ENCODE data around the gene GJC2. TPM values are rescaled to one million over a fixed set of nuclear protein-coding genes. Genes with fewer than 3 reads are reported as not detected.

Gene GJC2
- total RNA-seq, 5 donors from 2014 or later (not counting 1 experiment from before 2014, with no cell fraction given) = 1.1 to 3.1 (median 1.6) TPM

GRCh38 chr1:228206582-228207351 is 57.0 kb downstream of the GJC2 start:
- Mint-ChIP-seq H3K27me3 (peaks cover 7 to 13% of the 10 kb centered on the region in 2 donors), H3K4me1 (peaks cover 0 to 2% (median 2%) of the 10 kb centered on the region in 3 donors), H3K27ac (no peak overlapping the region), H3K36me3 (no peaks in the 10 kb centered on the region), H3K4me3 (no peak overlapping the region), H3K9me3 (no peaks in the 10 kb centered on the region)
- POLR2A ChIA-PET = interaction anchor here in 1 of 2 donors (0.5 to 0.6 kb wide), 2 partner anchors 216 to 1607 kb away, joined by 3 to 7 read pairs; no protein-coding TSS in a partner anchor
- ATAC-seq (replicated peaks in 1 of 4) = no peak
- Histone ChIP-seq H3K27me3 (replicated peaks in 1 of 2; ENCODE audit: control insufficient read depth in 2 of 2, extremely low read depth in 1 of 2, insufficient read depth in 2 of 2, low read length in 1 of 2) (peaks cover 0 to 47% of the 10 kb centered on the region in 2 experiments), H3K4me3 (ENCODE audit: control insufficient read depth in 1 of 2, extremely low read depth in 1 of 2, low read length in 1 of 2) (no peak overlapping the region), H3K36me3 (ENCODE audit: control insufficient read depth in 2 of 2, extremely low read depth in 1 of 2, insufficient read depth in 1 of 2, low read length in 1 of 2) (peaks cover 0 to 3% of the 10 kb centered on the region in 2 donors), H3K4me1 (ENCODE audit: control insufficient read depth in 1 of 2, extremely low read depth in 1 of 2, insufficient read depth in 2 of 2, low read length in 2 of 2) (no peaks in the 10 kb centered on the region), H3K9me3 (no peaks in the 10 kb centered on the region), H3K27ac (ENCODE audit: low read length) (no peak overlapping the region)
- WGBS (ENCODE audit: insufficient coverage) = 73% methylated on average over 12 of the region's 16 CpGs
- CTCF ChIA-PET = no interaction called here
- peak in 1 of 35 experiments; percentile 23 for DNase-seq

GRCh38 chr1:228207381-228207810 is 57.7 kb downstream of the GJC2 start:
- Histone ChIP-seq H3K27me3 (replicated peaks in 1 of 2; ENCODE audit: control insufficient read depth in 2 of 2, extremely low read depth in 1 of 2, insufficient read depth in 2 of 2, low read length in 1 of 2) (peaks cover 0 to 47% of the 10 kb centered on the region in 2 experiments), H3K36me3 (ENCODE audit: control insufficient read depth in 2 of 2, extremely low read depth in 1 of 2, insufficient read depth in 1 of 2, low read length in 1 of 2) (peaks cover 0 to 3% of the 10 kb centered on the region in 2 donors), H3K4me3 (ENCODE audit: control insufficient read depth in 1 of 2, extremely low read depth in 1 of 2, low read length in 1 of 2) (no peak overlapping the region), H3K27ac (ENCODE audit: low read length) (no peak overlapping the region), H3K4me1 (ENCODE audit: control insufficient read depth in 1 of 2, extremely low read depth in 1 of 2, insufficient read depth in 2 of 2, low read length in 2 of 2) (peaks cover 0 to under 1% of the 10 kb centered on the region in 2 experiments), H3K9me3 (no peaks in the 10 kb centered on the region)
- H3K27me3 Mint-ChIP-seq = peaks cover 7 to 13% of the 10 kb centered on the region in 2 donors
- H3K36me3 Mint-ChIP-seq = no peaks in the 10 kb centered on the region
- no peaks in the 10 kb centered on the region for H3K9me3 Mint-ChIP-seq
- H3K4me3 Mint-ChIP-seq = no peak overlapping the region
- POLR2A ChIA-PET = interaction anchor here in 1 of 2 donors (0.5 kb wide), 1 partner anchor 217 kb away, joined by 7 read pairs; no protein-coding TSS in a partner anchor
- DNase-seq (peak in 1 of 35 experiments; percentile 22), ATAC-seq (replicated peaks in 1 of 4) (no peak)
- peaks cover 0 to 2% (median 2%) of the 10 kb centered on the region in 3 donors for H3K4me1 Mint-ChIP-seq
- WGBS (ENCODE audit: insufficient coverage) = 73% methylated on average over 8 of the region's 8 CpGs
- CTCF ChIA-PET = no interaction called here
- H3K27ac Mint-ChIP-seq = no peak overlapping the region

GRCh38 chr1:228207851-228208821 is 58.4 kb downstream of the GJC2 start, which contains the start of gene OBSCN:
Gene OBSCN (plus strand): TSS chr1:228208044. CDS start chr1:228211784, 3,740 bp downstream.
- Mint-ChIP-seq H3K36me3 (no peaks in the 10 kb centered on the region), H3K4me3 (no peak within 1 kb of the TSS), H3K27ac (no peak within 1 kb of the TSS), H3K4me1 (peaks cover 2% of the 10 kb centered on the region in 3 donors), H3K27me3 (peaks cover 7 to 10% of the 10 kb centered on the region in 2 donors), H3K9me3 (no peaks in the 10 kb centered on the region)
- Histone ChIP-seq H3K9me3 (no peaks in the 10 kb centered on the region), H3K27me3 (replicated peaks in 1 of 2; ENCODE audit: control insufficient read depth in 2 of 2, extremely low read depth in 1 of 2, insufficient read depth in 2 of 2, low read length in 1 of 2) (peaks cover 0 to 47% of the 10 kb centered on the region in 2 experiments), H3K27ac (ENCODE audit: low read length) (no peak within 1 kb of the TSS), H3K4me3 (ENCODE audit: control insufficient read depth in 1 of 2, extremely low read depth in 1 of 2, low read length in 1 of 2) (no peak within 1 kb of the TSS), H3K36me3 (ENCODE audit: control insufficient read depth in 2 of 2, extremely low read depth in 1 of 2, insufficient read depth in 1 of 2, low read length in 1 of 2) (peaks cover 0 to 3% of the 10 kb centered on the region in 2 donors), H3K4me1 (ENCODE audit: control insufficient read depth in 1 of 2, extremely low read depth in 1 of 2, insufficient read depth in 2 of 2, low read length in 2 of 2) (peaks cover 0 to 8% of the 10 kb centered on the region in 2 experiments)
- ATAC-seq (replicated peaks in 1 of 4) (no peak), DNase-seq (peak in 1 of 35 experiments; percentile 21)
- CTCF ChIA-PET = no interaction called here
- POLR2A ChIA-PET = no interaction called here
- 61% methylated on average over 27 of the region's 30 CpGs for WGBS (ENCODE audit: insufficient coverage)

DNA sequence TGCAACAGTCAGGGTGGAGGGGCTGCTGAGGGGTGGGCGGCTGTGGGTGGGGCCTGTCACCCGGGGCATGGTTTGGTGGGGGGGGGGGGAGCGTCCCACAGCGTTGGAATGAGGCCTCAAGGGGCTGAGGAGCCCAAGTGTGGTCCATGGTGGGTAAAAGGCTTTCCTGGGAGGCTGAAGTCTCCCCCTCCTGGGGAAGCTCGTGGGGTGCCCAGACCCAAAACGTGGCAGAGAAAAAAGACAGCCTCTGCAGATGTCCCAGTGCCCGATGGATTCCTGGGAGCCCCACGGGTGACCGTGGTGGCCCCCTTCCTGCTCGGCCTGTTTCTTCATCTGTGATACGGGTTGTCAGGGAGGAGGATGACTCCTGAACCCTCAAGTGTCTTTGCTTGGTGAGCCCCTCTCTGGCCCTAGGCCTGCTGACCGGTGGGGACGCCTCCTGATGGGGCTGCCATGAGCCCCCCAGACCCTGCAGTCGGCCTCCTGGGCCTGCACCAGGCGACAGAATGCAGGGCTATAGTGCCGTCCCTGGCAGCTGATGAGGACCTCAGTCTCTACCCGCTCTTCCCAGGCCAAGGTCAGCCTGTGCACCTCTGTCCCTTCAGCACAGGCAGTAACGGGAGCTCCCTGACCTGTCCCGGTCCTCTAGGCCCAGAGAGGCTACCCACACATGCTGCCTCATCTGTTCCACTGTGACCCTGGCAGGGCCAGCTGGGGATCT is 59.3 kb downstream of the GJC2 start:
- no peak overlapping the region for H3K4me3 ChIP-seq (ENCODE audit: control insufficient read depth in 1 of 2, extremely low read depth in 1 of 2, low read length in 1 of 2)
- peaks cover 4 to 5% (median 5%) of the 10 kb centered on the region in 3 donors for H3K4me1 Mint-ChIP-seq
- ATAC-seq (replicated peaks in 1 of 4) (no peak), DNase-seq (peak in 1 of 35 experiments; percentile 22)
- H3K27me3 ChIP-seq (replicated peaks in 1 of 2; ENCODE audit: control insufficient read depth in 2 of 2, extremely low read depth in 1 of 2, insufficient read depth in 2 of 2, low read length in 1 of 2) = peaks cover 0 to 47% of the 10 kb centered on the region in 2 experiments
- no peak overlapping the region for H3K27ac Mint-ChIP-seq
- no peak overlapping the region for H3K4me3 Mint-ChIP-seq
- peaks cover 0 to 3% of the 10 kb centered on the region in 2 donors for H3K36me3 ChIP-seq (ENCODE audit: control insufficient read depth in 2 of 2, extremely low read depth in 1 of 2, insufficient read depth in 1 of 2, low read length in 1 of 2)
- no peak overlapping the region for H3K27ac ChIP-seq (ENCODE audit: low read length)
- H3K4me1 ChIP-seq (ENCODE audit: control insufficient read depth in 1 of 2, extremely low read depth in 1 of 2, insufficient read depth in 2 of 2, low read length in 2 of 2) = peaks cover 0 to 11% of the 10 kb centered on the region in 2 experiments
- H3K9me3 Mint-ChIP-seq = no peaks in the 10 kb centered on the region
- CTCF ChIA-PET = no interaction called here
- H3K36me3 Mint-ChIP-seq = no peaks in the 10 kb centered on the region
- POLR2A ChIA-PET = no interaction called here
- no peaks in the 10 kb centered on the region for H3K9me3 ChIP-seq
- H3K27me3 Mint-ChIP-seq = peaks cover 3 to 7% of the 10 kb centered on the region in 2 donors
- WGBS (ENCODE audit: insufficient coverage) = 73% methylated on average over 13 of the region's 19 CpGs

Other genes with a start within 250 kb of the GJC2 start
- gene WNT9A, start 202.0 kb upstream of the GJC2 start, total RNA-seq = under 1 TPM in 4 of 5 donors, not detected in 1; 0.12 to 0.72 (median 0.48) TPM
- gene WNT3A, start 142.9 kb upstream of the GJC2 start, total RNA-seq = under 1 TPM in 2 of 5 donors, not detected in 3; 0.10 to 0.28 TPM
- 100 to 1,000 TPM; 232 to 309 (median 258) TPM for gene ARF1, start 67.2 kb upstream of the GJC2 start, total RNA-seq
- 10 to 100 TPM; 19.7 to 34.0 (median 32.3) TPM for gene C1orf35, start 46.6 kb upstream of the GJC2 start, total RNA-seq
- gene MRPL55, start 40.6 kb upstream of the GJC2 start, total RNA-seq = 10 to 100 TPM; 49.7 to 63.5 (median 55.9) TPM
- gene GUK1, start 9.7 kb upstream of the GJC2 start, total RNA-seq = 100 to 1,000 TPM; 201 to 318 (median 223) TPM
- 10 to 100 TPM; 10.6 to 18.3 (median 12.6) TPM for gene IBA57, start 15.9 kb downstream of the GJC2 start, total RNA-seq
- gene OBSCN, start 58.1 kb downstream of the GJC2 start, total RNA-seq = 100 to 1,000 TPM in 2 of 5 donors, 10 to 100 TPM in 3; 77.9 to 133 (median 81.4) TPM

Data from T-cell (primary cell).